ENCODE results near the gene CYTH1. TPM values are rescaled to one million over a fixed set of nuclear protein-coding genes. Genes with fewer than 3 reads are reported as not detected.

The CYTH1 gene
- total RNA-seq, 1 experiment from 2014 or later = 34.3 TPM

GRCh38 chr17:78710607-78711006 is 71.5 kb downstream of the CYTH1 start (continued):
- no peak for TF ChIP-seq ZBTB33 (IDR thresholded peaks at IDR 0.05; ENCODE audit: extremely low read depth, insufficient replicate concordance, low read length)

- no peaks in the 10 kb centered on the region for H3K36me3 ChIP-seq (ENCODE audit: control insufficient read depth in 1 of 2, insufficient read depth in 2 of 2, low read length in 2 of 2)
- CTCF ChIA-PET = interaction anchor here (1.2 to 5.4 kb wide), 3 partner anchors 19 to 212 kb away, joined by 3 to 41 read pairs (median 4); no protein-coding TSS in a partner anchor
- no peaks in the 10 kb centered on the region for H3K9me2 ChIP-seq (ENCODE audit: insufficient read depth)
- peaks cover 3 to 10% of the 10 kb centered on the region in 2 experiments for H3K4me1 ChIP-seq (ENCODE audit: control insufficient read depth in 1 of 2, insufficient read depth in 2 of 2, low read length in 2 of 2)
- peaks cover 9% of the 10 kb centered on the region for H3K79me2 ChIP-seq (ENCODE audit: insufficient read depth, low read length)
- no peak overlapping the region for H3K4me3 ChIP-seq (replicated peaks in 1 of 2; ENCODE audit: low read depth in 1 of 2, low read length in 2 of 2)
- H3K27ac ChIP-seq (ENCODE audit: low read depth, low read length) = no peak overlapping the region
- intact Hi-C loops (cut with micrococcal nuclease) = loop anchor here (2.0 to 5.0 kb wide), 2 partner anchors 265 to 347 kb away; partner anchors contain the start of gene SOCS3
- POLR2A ChIA-PET = no interaction called here
- no peak overlapping the region for H2AFZ ChIP-seq (ENCODE audit: low read depth, low read length, poor library complexity, severe bottlenecking)
- no peak for TF ChIP-seq ZFX (IDR thresholded peaks at IDR 0.05)
- TF ChIP-seq CEBPB (IDR thresholded peaks at IDR 0.05; ENCODE audit: low read depth) = no peak
- no peak for TF ChIP-seq SRF (IDR thresholded peaks at IDR 0.05; ENCODE audit: low read depth)
- no peak for TF ChIP-seq FOSL1 (IDR thresholded peaks at IDR 0.05; ENCODE audit: low read depth)
- no peak for TF ChIP-seq SIN3A (IDR thresholded peaks at IDR 0.05; ENCODE audit: low read depth)
- TF ChIP-seq TCF7L2 (IDR thresholded peaks at IDR 0.05; ENCODE audit: borderline replicate concordance, extremely low read depth, insufficient read depth, insufficient read length) = no peak
- TF ChIP-seq ZNF274 (IDR thresholded peaks at IDR 0.05; ENCODE audit: low read depth, low read length) = no peak
- TF ChIP-seq CTCF (IDR thresholded peaks at IDR 0.05 in 2 of 3, conservative IDR thresholded peaks at IDR 0.05 in 1 of 3; ENCODE audit: borderline replicate concordance in 1 of 3, insufficient read depth in 1 of 3, low read depth in 2 of 3, low read length in 2 of 3) = no peak
- no peak for TF ChIP-seq MAX (IDR thresholded peaks at IDR 0.05)
- no peak for TF ChIP-seq YY1 (IDR thresholded peaks at IDR 0.05; ENCODE audit: extremely low read depth, insufficient replicate concordance, low read depth, low read length)
- no peak for TF ChIP-seq JUND (IDR thresholded peaks at IDR 0.05)
- no peak for TF ChIP-seq POLR2AphosphoS5 (IDR thresholded peaks at IDR 0.05; ENCODE audit: low read depth, low read length)
- TF ChIP-seq EZH2 (IDR thresholded peaks at IDR 0.05) = no peak
- no peak for TF ChIP-seq CBX3 (IDR thresholded peaks at IDR 0.05; ENCODE audit: low read depth)
- no peak for TF ChIP-seq ZBTB33 (IDR thresholded peaks at IDR 0.05; ENCODE audit: extremely low read depth, insufficient replicate concordance, low read length)
- H3K9ac ChIP-seq (ENCODE audit: low read length) = no peak overlapping the region
- no peaks in the 10 kb centered on the region for H3K9me3 ChIP-seq (ENCODE audit: control insufficient read depth in 1 of 2, insufficient read depth in 1 of 2, low read depth in 1 of 2, low read length in 2 of 2)
- no peaks in the 10 kb centered on the region for H3K27me3 ChIP-seq (ENCODE audit: insufficient read depth, low read length)
- no peak for DNase-seq (ENCODE audit: low read depth, low spot score)
- RAD21 ChIA-PET (ENCODE audit: low non-redundant PET in 1 of 2, low total read pairs in 2 of 2, uncharacterized antibody in 2 of 2, unreplicated experiment in 2 of 2) = interaction anchor here in 1 of 2 experiments (1.5 kb wide), 1 partner anchor 213 kb away, joined by 6 read pairs; no protein-coding TSS in a partner anchor
- H4K20me1 ChIP-seq (ENCODE audit: insufficient read depth) = no peaks in the 10 kb centered on the region
- H3K4me2 ChIP-seq (ENCODE audit: low read length) = no peak overlapping the region
- no peak for ATAC-seq
- no TSS peak for BruUV-seq (replicated peaks)
Measured at GRCh38 chr17:78709751-78710181, 72.3 kb downstream of the CYTH1 start.

Measured in HCT116 (cell line).